HG02970 (cell line): ENCODE data around the gene EPHA4.
A peak's percentile ranks its signal among the peaks of the same experiment; 100 is the strongest.

Source experiments
- ATAC-seq: cut with Tn5 transposase; IDR thresholded peaks from one replicate; pipeline ENCODE4 v1.9.1; 2021; ENCODE audit warnings: mild to moderate bottlenecking, moderate library complexity, moderate number of reproducible peaks; ENCODE audit not compliant: unreplicated experiment, low FRiP score

The EPHA4 gene

GRCh38 chr2:221546505-221547225 is 25.4 kb downstream of the EPHA4 start:
- no peak for ATAC-seq

- ATAC-seq = no peak
Observed at GRCh38 chr2:221541131-221541735, 30.9 kb downstream of the EPHA4 start.

DNA sequence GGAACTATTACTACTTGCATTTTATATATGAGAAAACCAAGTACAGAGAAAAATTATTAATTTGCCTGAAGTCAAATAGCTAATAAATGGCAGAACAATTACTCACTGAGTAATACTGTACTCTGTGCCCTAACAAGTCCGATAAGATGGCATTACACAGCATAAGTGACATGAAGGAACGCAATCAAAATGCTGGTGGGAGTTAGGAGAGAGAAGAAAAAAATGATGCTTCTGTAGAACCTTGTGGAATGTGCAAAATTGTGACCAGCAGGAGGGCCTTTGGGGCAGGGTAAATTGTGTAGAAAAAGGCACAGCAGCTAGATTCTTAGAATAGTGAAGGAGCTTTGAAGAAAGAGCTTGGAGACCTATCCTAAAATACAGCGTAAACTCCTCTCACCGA is 32.9 kb downstream of the EPHA4 start:
- no peak for ATAC-seq

DNA sequence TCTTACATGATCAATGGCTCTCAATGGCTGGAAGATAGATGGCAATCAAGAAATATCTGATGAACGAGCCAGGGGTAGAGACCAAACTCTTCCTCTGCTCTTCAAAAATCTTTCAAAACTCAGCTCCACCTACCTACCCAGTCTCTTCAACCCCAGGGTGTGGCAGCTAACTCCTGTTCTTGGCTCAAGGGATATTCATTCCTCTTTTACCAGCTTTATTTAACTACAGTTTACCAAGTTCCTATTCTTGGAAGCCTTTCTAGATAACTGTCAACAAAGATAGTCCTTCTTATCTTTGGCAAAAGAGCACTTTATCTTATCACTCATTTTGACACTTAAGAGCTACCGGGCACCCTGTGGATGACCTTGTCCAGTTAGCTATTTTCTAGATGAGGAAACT is 36.3 kb downstream of the EPHA4 start:
- no peak for ATAC-seq

DNA sequence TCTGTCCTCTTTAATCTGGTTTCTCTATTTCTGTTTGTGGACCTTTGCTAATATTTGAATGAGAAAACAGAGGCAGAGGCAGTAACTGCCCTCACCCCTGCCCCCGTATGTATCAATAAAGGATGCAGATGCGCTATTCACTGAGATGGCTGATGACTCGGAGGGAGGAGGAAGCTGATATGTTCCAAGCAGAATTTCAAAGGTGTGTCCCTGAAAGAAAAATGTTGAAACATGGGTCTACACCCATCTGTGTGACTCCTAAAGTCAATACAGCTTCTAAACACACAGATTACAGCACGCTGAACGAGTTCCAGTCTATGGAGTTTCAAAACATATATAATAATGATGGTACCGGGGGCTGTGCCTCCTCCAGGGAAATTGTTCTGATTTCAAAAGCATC is 38.8 kb downstream of the EPHA4 start:
- no peak for ATAC-seq

DNA sequence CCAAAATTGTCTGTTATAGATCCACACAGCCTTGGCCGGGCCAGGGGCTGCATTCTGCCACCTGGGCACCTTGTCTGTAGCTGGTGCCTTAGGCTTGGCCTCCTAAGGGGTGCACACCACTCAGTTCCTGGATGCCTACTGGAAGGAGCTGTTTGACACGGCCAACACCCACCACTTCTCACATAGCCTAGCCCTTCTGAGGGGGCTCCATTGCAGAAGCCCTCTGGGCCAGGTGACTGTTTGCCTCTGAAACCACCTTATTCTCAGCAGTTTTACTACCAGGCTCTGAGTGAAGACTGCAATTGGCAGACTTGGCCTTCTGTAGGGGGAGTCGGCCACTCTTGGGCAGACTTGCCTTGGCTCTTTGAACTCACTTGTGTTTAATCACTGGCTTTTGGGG is 39.5 kb downstream of the EPHA4 start:
- no peak for ATAC-seq

DNA sequence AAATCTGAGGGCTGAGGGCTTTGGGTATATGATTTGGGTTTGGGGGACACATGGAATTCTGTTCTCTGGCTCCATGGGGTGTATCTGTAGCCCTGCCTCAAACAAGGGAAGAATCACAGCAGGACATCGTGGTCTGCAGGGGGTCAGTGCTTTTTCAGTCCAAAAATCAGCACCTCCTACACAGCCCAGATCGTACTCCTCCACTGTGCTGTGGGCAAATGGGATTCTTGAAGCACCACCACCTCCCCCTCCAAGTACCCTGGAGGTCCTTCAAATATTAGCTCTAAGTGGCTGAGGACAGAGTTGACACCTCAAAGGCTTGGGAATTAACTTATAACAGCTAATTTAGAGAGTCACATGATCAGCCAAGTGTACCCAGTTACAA is 41.5 kb downstream of the EPHA4 start:
- ATAC-seq = no peak

- no peak for ATAC-seq
Observed at GRCh38 chr2:221529943-221530652, 42.0 kb downstream of the EPHA4 start.

DNA sequence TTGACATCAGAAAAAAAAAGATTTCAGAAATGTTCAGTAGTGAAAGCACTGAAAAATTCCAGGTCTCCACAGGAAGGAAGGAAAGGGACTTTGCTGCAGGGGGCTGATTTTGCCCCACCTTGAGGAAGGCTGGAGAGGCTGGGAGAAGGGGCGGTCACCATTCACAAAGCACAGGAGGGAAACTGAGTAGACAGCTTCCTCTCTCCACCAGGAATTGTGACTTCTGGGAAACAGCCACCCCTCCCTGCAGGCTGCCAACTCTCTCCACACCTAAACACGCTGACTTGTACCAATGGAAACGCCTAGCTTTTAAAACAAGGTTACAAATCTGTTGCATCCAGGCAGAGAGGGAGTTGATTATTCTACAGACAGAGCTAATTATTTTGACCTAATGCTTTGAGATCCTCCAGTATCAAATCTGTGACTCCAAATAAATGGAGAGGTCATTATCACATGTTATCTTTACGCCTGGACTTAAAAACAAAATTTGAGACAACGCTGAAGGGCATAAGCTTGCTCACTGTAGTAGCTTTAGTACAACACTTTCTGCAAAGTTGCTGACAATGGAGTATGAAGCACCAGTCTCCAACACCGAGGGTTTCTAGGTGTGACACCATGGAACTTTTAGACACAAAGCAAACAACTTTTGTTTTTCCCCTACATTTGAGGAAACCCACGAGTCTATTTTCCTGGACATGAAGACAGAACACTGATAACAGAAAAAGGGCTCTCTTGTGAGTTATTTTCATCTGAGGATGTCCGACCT is 42.7 kb downstream of the EPHA4 start:
- no peak for ATAC-seq

DNA sequence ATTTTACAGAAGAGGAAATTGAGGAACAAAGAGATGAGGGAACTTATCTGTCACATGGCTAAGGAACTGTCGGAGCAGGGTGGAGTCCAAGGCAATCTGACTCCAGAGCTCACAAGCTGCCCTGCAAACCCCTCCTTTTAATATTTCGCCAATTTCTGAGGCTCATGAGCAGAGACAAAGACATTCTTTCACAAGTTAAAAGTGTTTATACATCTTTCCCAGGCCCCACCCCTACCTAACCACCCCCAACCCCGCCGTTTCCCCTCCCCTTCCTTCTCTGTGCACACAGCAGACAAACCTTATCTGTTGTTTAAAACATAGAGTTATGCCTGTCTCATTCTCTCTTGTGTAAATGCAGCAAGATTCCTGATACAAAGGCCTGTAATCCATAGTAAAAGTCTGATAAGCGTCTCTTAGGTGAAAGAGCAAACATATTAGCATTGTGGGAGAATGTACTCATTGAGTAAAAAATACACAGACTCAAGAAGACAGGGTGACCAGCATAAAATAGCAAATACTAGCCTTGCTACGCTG is 44.3 kb downstream of the EPHA4 start:
- no peak for ATAC-seq

- ATAC-seq = no peak
Observed at GRCh38 chr2:221524158-221524557, 47.9 kb downstream of the EPHA4 start.

GRCh38 chr2:221521233-221521845 is 50.8 kb downstream of the EPHA4 start:
- ATAC-seq = no peak

GRCh38 chr2:221518935-221519625 is 53.0 kb downstream of the EPHA4 start:
- ATAC-seq = no peak

DNA sequence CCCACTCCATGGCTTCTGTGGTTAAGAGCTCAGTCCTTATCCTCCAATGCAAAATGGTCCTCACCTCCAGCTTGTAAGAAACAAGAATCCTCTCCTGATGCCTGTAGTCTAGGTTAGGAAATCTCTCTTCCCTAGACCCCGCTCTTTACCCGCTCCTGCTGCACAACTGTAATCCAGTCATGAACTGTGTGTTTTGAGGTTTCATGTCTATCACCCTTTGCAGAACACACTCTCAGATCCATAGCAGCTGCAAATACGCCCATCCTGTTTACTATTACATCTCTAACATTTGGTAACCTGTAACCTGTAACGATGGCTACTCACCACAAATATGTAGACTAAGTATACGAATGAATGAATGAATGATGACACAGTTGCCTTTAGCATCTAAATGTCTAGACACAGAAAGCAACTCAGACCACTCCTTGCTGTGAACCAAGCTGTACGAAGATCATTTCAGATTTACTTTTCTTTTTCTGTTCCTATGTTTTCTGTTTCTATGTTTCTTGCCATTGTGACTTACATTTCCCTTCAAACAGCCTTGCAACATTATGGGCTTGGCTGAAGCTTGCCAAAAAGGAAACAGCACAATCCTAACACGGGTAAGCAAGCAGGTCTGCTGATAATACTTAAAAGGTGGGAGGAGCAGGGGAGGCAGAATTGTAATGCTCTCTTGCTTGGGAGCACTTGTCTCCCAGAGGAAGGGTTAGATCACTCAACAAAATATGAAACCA is 53.7 kb downstream of the EPHA4 start:
- peak; percentile 70 for ATAC-seq

DNA sequence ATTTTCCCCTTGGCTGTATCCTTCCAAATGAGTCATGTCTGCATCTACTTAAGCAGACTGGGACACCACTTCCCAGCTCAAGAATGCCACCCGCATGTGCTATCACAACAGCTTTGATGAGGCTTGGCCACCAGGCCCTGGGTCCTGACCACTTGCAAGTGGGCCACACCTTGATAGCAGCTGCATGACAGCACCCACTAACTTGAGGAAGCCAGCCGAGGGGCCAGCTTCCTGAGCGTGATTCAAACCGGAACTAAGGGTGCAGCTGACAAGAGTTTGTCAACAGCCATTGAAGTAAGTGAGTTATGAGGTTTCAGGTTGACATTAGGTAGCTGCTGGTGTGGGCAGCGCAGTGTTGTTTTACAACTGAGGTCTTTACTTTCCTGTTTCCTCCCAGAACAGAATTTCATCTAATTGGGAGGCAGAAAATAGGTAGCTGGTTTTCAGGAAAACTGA is 54.4 kb downstream of the EPHA4 start:
- peak; percentile 79 for ATAC-seq

DNA sequence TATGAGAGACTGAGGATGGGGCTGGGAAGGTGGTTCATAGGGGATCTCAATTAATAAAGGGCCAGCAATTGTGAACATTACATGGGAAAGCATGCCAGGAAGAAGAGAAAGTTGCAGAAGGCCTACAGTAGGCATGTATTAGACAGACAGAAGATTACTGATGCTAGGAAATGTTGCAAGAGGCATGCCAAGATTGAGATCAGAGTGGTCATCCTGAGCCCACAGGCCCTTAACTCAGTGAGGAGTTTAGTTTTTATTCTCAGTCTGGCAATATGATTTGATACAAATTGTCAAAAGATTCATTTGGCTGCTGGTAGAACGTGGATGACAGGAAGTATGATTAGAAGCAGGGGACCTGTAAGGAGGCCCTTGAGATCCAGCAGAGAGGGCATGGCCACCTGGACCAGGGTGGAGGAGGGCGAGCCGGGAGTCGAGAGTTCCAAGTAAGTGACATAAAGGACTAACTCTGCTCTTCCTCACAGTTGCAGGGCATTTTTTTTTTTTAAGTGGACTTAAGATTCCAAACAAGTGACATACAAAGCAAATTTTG is 54.9 kb downstream of the EPHA4 start:
- no peak for ATAC-seq

- no peak for ATAC-seq
Observed at GRCh38 chr2:221515864-221516263, 56.2 kb downstream of the EPHA4 start.

- ATAC-seq = no peak
Observed at GRCh38 chr2:221514305-221515040, 57.6 kb downstream of the EPHA4 start.
